Tibial nerve (tissue), 4 donors: ENCODE data around the gene SLC43A1. TPM values are rescaled to one million over a fixed set of nuclear protein-coding genes. Genes with fewer than 3 reads are reported as not detected.

ENCODE experiments used
- DNase-seq, 2 donors: peaks; one replicate each; pipeline ENCODE4 v3.0.0-alpha.2; 2019; ENCODE audit warnings: low spot score in 2 of 2
- H3K27ac ChIP-seq, 4 donors: fragments of 200-600 bp; sonication (generic) in 3 of 4; one replicate each; pipeline ENCODE4 v1.5.1; 2017 to 2019; ENCODE audit warnings: mild to moderate bottlenecking in 1 of 4
- H3K27me3 ChIP-seq, 2 donors: fragments of 200-600 bp; sonication (generic) in 1 of 2; one replicate each; pipeline versions ENCODE4 v1.5.1 to v1.6.0; 2017 to 2019
- H3K36me3 ChIP-seq, 3 donors: fragments of 200-600 bp; sonication (generic); one replicate each; pipeline ENCODE4 v1.5.1; 2018 to 2019
- H3K4me1 ChIP-seq, 4 donors: fragments of 200-600 bp; sonication (generic) in 3 of 4; one replicate each; pipeline ENCODE4 v1.5.1; 2017 to 2019
- H3K4me3 ChIP-seq, 4 donors: fragments of 200-600 bp; sonication (generic) in 3 of 4; one replicate each; pipeline ENCODE4 v1.5.1; 2017 to 2019; ENCODE audit warnings: mild to moderate bottlenecking in 1 of 4, moderate library complexity in 1 of 4
- H3K9me3 ChIP-seq, 4 donors: fragments of 200-600 bp; sonication (generic) in 3 of 4; one replicate each; pipeline ENCODE4 v1.5.1; 2017 to 2019
- CTCF ChIP-seq, 5 experiments: fragments of 200-600 bp in 3 of 5; fragments of 450-650 bp in 2 of 5; sonication (generic) in 3 of 5; IDR thresholded peaks; one replicate each; pipeline ENCODE4 v1.5.1; 2016 to 2019; ENCODE audit warnings: antibody characterized with exemption in 5 of 5, mild to moderate bottlenecking in 3 of 5, moderate library complexity in 2 of 5
- EP300 ChIP-seq, 2 donors: sonication (generic); formaldehyde crosslinking; IDR thresholded peaks; one replicate each; pipeline ENCODE4 v1.6.1; 2017; ENCODE audit warnings: antibody characterized with exemption in 2 of 2, mild to moderate bottlenecking in 1 of 2
- POLR2A ChIP-seq, 2 donors: fragments of 450-650 bp; IDR thresholded peaks; one replicate each; pipeline ENCODE4 v1.6.1; 2017; ENCODE audit warnings: antibody characterized with exemption in 2 of 2, mild to moderate bottlenecking in 2 of 2, moderate library complexity in 2 of 2
- WGBS, 2 donors: methylation state at CpG; one replicate each; pipeline ENCODE4 v1.1.5; 2018; 5-methylcytosine and 5-hydroxymethylcytosine counted together
- total RNA-seq, 4 donors: library from RNA; depleted of rRNA; stranded (reverse); fragments of >200 nt; gene quantifications; one replicate each; pipeline ENCODE4 v1.1.0, GENCODE V29; 2016

SLC43A1 gene
- total RNA-seq, 4 donors from 2014 or later: 35.8 to 47.3 (median 42.4) TPM

DNA sequence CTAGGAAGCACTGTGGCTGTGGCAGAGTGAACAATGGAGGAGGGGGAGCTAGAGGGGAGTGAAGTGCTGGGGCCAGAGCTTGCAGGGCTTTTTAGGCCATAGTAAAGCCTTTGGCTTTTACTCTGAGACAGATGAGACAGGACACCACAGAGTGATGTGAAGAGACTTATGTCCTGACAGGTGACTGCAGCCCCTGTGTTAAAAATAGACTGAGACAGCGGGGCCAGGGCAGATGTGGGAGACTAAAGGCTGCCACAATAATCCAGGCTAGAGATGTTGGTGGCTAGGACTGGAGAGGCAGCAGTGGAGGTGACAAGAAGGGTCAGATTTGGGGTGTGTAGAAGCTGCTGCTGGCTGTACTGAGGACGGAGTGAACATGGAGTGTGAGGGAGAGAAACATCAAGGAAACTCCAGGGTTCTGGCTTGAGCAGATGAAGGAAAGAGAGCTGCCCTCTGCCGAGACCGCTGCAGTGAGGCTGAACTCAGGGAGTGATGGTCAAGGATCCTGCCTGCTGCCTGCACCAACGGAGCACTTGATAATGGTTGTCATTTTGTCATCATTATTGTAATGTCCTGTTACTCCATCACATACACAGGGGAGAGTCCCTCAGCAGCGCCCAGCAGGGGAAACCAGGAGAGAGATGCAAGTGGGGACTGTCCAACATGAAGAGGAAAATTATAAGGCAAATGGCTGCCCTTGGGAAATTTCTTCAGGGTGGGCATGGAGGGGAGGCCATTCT, 27.4 kb downstream of the SLC43A1 start:
- 80 to 81% methylated on average over 6 of the region's 6 CpGs for WGBS, 2 donors
- peaks cover 0 to 15% (median 4%) of the 10 kb centered on the region in 4 donors for H3K4me1 ChIP-seq
- no peak overlapping the region for H3K4me3 ChIP-seq
- no peak for DNase-seq
- no peaks in the 10 kb centered on the region for H3K9me3 ChIP-seq
- TF ChIP-seq POLR2A (IDR thresholded peaks at IDR 0.05) (no peak), CTCF (IDR thresholded peaks at IDR 0.05) (no peak), EP300 (IDR thresholded peaks at IDR 0.05) (no peak)
- H3K27ac ChIP-seq: no peak overlapping the region
- H3K36me3 ChIP-seq: peaks cover 0 to 82% (median 0%) of the 10 kb centered on the region in 3 donors
- peaks cover 0 to 12% of the 10 kb centered on the region in 2 donors for H3K27me3 ChIP-seq

DNA sequence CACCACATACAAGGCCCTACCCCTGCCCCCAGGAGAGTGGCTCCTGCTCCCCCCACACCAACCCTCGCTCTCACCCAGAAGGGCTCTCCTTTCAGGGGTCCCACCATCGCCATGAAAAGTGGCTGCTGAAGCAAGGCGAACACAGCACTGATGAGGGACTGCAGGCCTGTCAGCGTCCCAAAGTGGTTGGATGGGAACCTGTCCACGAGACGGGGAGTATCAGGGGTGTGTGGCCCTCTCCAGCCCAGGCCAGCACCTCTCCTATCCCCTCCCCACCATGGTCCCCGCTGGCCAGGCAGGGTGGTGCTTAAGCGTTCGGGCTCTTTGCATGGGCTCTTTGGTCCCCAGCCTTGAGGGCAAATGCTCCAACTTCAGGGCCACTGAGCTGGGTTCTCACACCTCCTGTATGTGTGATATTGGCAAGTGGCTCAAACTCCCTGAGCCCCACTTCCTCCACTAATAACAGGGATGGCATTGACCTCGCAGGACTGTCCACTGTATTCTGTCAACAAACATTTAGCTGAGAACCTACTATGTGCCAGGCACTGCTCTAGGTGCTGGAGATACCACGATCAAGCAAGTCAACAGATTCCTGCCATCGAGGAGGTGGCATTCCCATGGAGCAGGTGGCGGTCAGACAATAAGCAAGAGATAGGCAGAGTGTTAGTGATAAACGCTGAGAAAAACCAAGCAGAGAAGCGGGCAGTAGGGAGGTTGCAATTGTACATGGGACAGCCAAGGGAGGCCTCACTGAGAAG, 28.3 kb downstream of the SLC43A1 start:
- Histone ChIP-seq H3K36me3 (peaks cover 0 to 82% (median 0%) of the 10 kb centered on the region in 3 donors), H3K9me3 (no peaks in the 10 kb centered on the region), H3K4me3 (no peak overlapping the region), H3K4me1 (peaks cover 0 to 24% (median 13%) of the 10 kb centered on the region in 4 donors), H3K27ac (no peak overlapping the region), H3K27me3 (peaks cover 0 to 21% of the 10 kb centered on the region in 2 donors)
- 92 to 93% methylated on average over 15 of the region's 15 CpGs for WGBS, 2 donors
- no peak for DNase-seq
- TF ChIP-seq EP300 (IDR thresholded peaks at IDR 0.05): no peak
- TF ChIP-seq CTCF (IDR thresholded peaks at IDR 0.05): no peak
- TF ChIP-seq POLR2A (IDR thresholded peaks at IDR 0.05): no peak

DNA sequence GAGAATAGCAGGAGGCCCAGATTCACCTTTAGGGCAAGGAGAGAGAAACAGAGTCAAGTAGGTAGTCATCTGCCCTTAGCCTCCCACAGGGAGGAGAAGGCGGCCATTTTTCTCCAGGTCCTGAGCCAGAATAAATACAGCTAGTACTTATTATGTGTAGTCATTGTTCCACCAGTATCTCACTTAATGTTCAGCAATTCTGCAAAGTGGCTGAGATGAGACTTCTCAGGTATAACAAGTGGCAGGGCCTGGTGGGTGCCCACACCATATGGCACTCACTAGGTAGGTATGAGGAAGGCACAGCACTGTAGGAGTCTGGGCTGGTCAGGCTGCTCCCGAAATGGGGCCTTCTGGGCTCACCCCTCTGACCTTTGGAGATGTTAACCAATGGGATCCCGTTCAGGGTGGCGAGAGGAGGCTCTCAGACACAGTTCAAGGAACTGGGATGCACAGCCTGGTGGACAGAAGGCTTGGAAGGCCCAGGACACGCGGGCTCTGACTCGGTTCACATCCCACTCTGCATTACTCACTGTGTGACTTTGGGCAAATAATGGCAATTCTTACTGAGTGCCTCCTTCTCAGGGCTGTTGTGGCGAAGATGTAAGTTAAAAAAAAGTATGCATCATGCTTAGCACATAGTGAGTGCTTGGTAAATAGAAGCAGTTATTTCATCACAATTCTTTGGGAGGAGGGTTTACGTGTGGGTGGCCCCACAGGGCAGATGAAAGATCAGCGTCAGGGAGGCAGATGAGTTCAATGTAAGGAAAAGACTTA, 30.1 kb downstream of the SLC43A1 start:
- no peak for TF ChIP-seq POLR2A (IDR thresholded peaks at IDR 0.05)
- no peak for TF ChIP-seq EP300 (IDR thresholded peaks at IDR 0.05)
- no peak for TF ChIP-seq CTCF (IDR thresholded peaks at IDR 0.05)
- 75 to 76% methylated on average over 10 of the region's 10 CpGs for WGBS, 2 donors

GRCh38 chr11:57484141-57484710, 31.3 kb downstream of the SLC43A1 start:
- H3K27me3 ChIP-seq: peaks cover 0 to 48% of the 10 kb centered on the region in 2 donors
- H3K4me1 ChIP-seq: peaks cover 0 to 27% (median 13%) of the 10 kb centered on the region in 4 donors
- H3K4me3 ChIP-seq: no peak overlapping the region
- 68 to 80% methylated on average over 7 of the region's 7 CpGs for WGBS, 2 donors
- TF ChIP-seq POLR2A (IDR thresholded peaks at IDR 0.05): no peak
- no peak for TF ChIP-seq CTCF (IDR thresholded peaks at IDR 0.05)
- TF ChIP-seq EP300 (IDR thresholded peaks at IDR 0.05): no peak
- no peaks in the 10 kb centered on the region for H3K9me3 ChIP-seq
- no peak for DNase-seq
- no peak overlapping the region for H3K27ac ChIP-seq
- peaks cover 0 to 54% (median 0%) of the 10 kb centered on the region in 3 donors for H3K36me3 ChIP-seq

More for the DNA sequence above, 30.1 kb downstream of the SLC43A1 start:
- peaks cover 0 to 27% (median 13%) of the 10 kb centered on the region in 4 donors for H3K4me1 ChIP-seq
- H3K4me3 ChIP-seq: no peak overlapping the region
- H3K9me3 ChIP-seq: no peaks in the 10 kb centered on the region
- no peak for DNase-seq
- peaks cover 0 to 66% (median 0%) of the 10 kb centered on the region in 3 donors for H3K36me3 ChIP-seq
- peaks cover 0 to 39% of the 10 kb centered on the region in 2 donors for H3K27me3 ChIP-seq
- H3K27ac ChIP-seq: no peak overlapping the region
